H9 (cell line): ENCODE measurements around the gene C1QTNF9. TPM values are rescaled to one million over a fixed set of nuclear protein-coding genes. Genes with fewer than 3 reads are reported as not detected.

Experiments
- DNase-seq: peaks from one replicate; pipeline ENCODE4 v3.0.0-alpha.2; 2017
- H2AFZ ChIP-seq: one replicate; pipeline ENCODE4 v1.6.1; 2013; ENCODE audit warnings: mild to moderate bottlenecking, low read length, control low read depth, moderate library complexity
- H2AK5ac ChIP-seq: 2 replicates; pipeline ENCODE4 v1.6.1; 2013; ENCODE audit warnings: low read length, control low read depth, mixed read lengths; ENCODE audit not compliant: insufficient read length
- H2BK120ac ChIP-seq: one replicate; pipeline ENCODE4 v1.6.1; 2013; ENCODE audit warnings: low read depth, mild to moderate bottlenecking, low read length, control low read depth, inconsistent platforms; ENCODE audit not compliant: poor library complexity, severe bottlenecking
- H2BK12ac ChIP-seq: 2 replicates; pipeline ENCODE4 v1.6.1; 2013; ENCODE audit warnings: low read length, control low read depth, mixed read lengths, low read depth; ENCODE audit not compliant: insufficient read length
- H2BK15ac ChIP-seq: 2 replicates; pipeline ENCODE4 v1.6.1; 2013; ENCODE audit warnings: low read depth, low read length, control low read depth
- H2BK20ac ChIP-seq: one replicate; pipeline ENCODE4 v1.6.1; 2013; ENCODE audit warnings: low read depth, mild to moderate bottlenecking, low read length, control low read depth, inconsistent platforms; ENCODE audit not compliant: poor library complexity, severe bottlenecking
- H2BK5ac ChIP-seq: 2 replicates; pipeline ENCODE4 v1.6.1; 2013; ENCODE audit warnings: low read length, control low read depth, mixed read lengths; ENCODE audit not compliant: insufficient read length
- H3K14ac ChIP-seq: 2 replicates; pipeline ENCODE4 v1.6.1; 2013; ENCODE audit warnings: low read length, control low read depth; ENCODE audit not compliant: insufficient read depth
- H3K18ac ChIP-seq: 2 replicates; pipeline ENCODE4 v1.6.1; 2013; ENCODE audit warnings: low read depth, mild to moderate bottlenecking, mixed read lengths, low read length, control low read depth; ENCODE audit not compliant: insufficient read length
- H3K23ac ChIP-seq: 2 replicates; pipeline ENCODE4 v1.6.1; 2013; ENCODE audit warnings: low read length, control low read depth, mixed read lengths, low read depth; ENCODE audit not compliant: insufficient read length
- H3K23me2 ChIP-seq: 2 replicates; pipeline ENCODE4 v1.6.1; 2013; ENCODE audit warnings: low read depth, mild to moderate bottlenecking, mixed read lengths, low read length, control low read depth; ENCODE audit not compliant: insufficient read length, poor library complexity, severe bottlenecking
- H3K27ac ChIP-seq: 2 replicates; pipeline ENCODE4 v1.5.1; 2013; ENCODE audit warnings: low read length, control low read depth, mixed read lengths, low read depth; ENCODE audit not compliant: insufficient read length
- H3K27me3 ChIP-seq: 2 replicates; pipeline ENCODE4 v1.6.1; 2013; ENCODE audit warnings: low read length, control low read depth, inconsistent platforms; ENCODE audit not compliant: insufficient read depth
- H3K4ac ChIP-seq: 2 replicates; pipeline ENCODE4 v1.6.1; 2013; ENCODE audit warnings: low read depth, mild to moderate bottlenecking, control low read depth, inconsistent platforms, low read length, moderate library complexity
- H3K4me1 ChIP-seq: 2 replicates; pipeline ENCODE4 v1.6.1; 2013; ENCODE audit warnings: low read length, control low read depth, inconsistent platforms; ENCODE audit not compliant: insufficient read depth
- H3K4me2 ChIP-seq: 2 replicates; pipeline ENCODE4 v1.6.1; 2013; ENCODE audit warnings: low read length, control low read depth, mixed read lengths; ENCODE audit not compliant: insufficient read length, insufficient read depth
- H3K56ac ChIP-seq: 2 replicates; pipeline ENCODE4 v1.6.1; 2013; ENCODE audit warnings: low read depth, mild to moderate bottlenecking, mixed read lengths, low read length, control low read depth; ENCODE audit not compliant: insufficient read length
- H3K79me1 ChIP-seq: 2 replicates; pipeline ENCODE4 v1.6.1; 2013; ENCODE audit warnings: low read depth, mild to moderate bottlenecking, moderate library complexity, low read length, control low read depth, inconsistent platforms; ENCODE audit not compliant: insufficient read depth, poor library complexity, severe bottlenecking
- H3K79me2 ChIP-seq: 2 replicates; pipeline ENCODE4 v1.6.1; 2013; ENCODE audit warnings: low read length, control low read depth, inconsistent platforms; ENCODE audit not compliant: insufficient read depth
- H3K9ac ChIP-seq: 2 replicates; pipeline ENCODE4 v1.6.1; 2013; ENCODE audit warnings: low read length, control low read depth, mixed read lengths; ENCODE audit not compliant: insufficient read length; ENCODE audit errors: extremely low read depth
- H3K9me3 ChIP-seq: one replicate; pipeline ENCODE4 v1.6.1; 2013; ENCODE audit warnings: low read depth, low read length, inconsistent platforms; ENCODE audit not compliant: control insufficient read depth
- H3T11ph ChIP-seq: one replicate; pipeline ENCODE4 v1.6.1; 2013; ENCODE audit warnings: mild to moderate bottlenecking, low read length, control low read depth, inconsistent platforms
- H4K20me1 ChIP-seq: one replicate; pipeline ENCODE4 v1.6.1; 2013; ENCODE audit not compliant: control insufficient read depth, insufficient read length, insufficient read depth
- H4K5ac ChIP-seq: 2 replicates; pipeline ENCODE4 v1.6.1; 2013; ENCODE audit warnings: low read depth, mild to moderate bottlenecking, mixed read lengths, low read length, control low read depth; ENCODE audit not compliant: insufficient read length
- H4K8ac ChIP-seq: replicated peaks from 2 replicates; pipeline ENCODE4 v1.6.1; 2013; ENCODE audit warnings: low read length, control low read depth, mixed read lengths, low read depth; ENCODE audit not compliant: insufficient read length
- H4K91ac ChIP-seq: 2 replicates; pipeline ENCODE4 v1.6.1; 2013; ENCODE audit warnings: low read depth, mild to moderate bottlenecking, moderate library complexity, mixed read lengths, low read length, control low read depth; ENCODE audit not compliant: insufficient read length
- H3K27ac Mint-ChIP-seq, 3 experiments: 2 replicates in 2 of 3; 3 replicates in 1 of 3; pipeline ENCODE4 v1.8.0; 2020 to 2021; ENCODE audit warnings: mixed read lengths in 3 of 3, mild to moderate bottlenecking in 1 of 3, moderate library complexity in 1 of 3
- H3K27me3 Mint-ChIP-seq: 2 replicates; pipeline ENCODE4 v1.8.0; 2021; ENCODE audit warnings: low read depth, mild to moderate bottlenecking, moderate library complexity, mixed read lengths
- H3K36me3 Mint-ChIP-seq, 3 experiments: 2 replicates in 2 of 3; 3 replicates in 1 of 3; pipeline ENCODE4 v1.8.0; 2020 to 2021; ENCODE audit warnings: low read depth in 3 of 3, mixed read lengths in 3 of 3; ENCODE audit not compliant: insufficient read depth in 1 of 3
- H3K4me1 Mint-ChIP-seq, 2 experiments: 2 replicates each; pipeline ENCODE4 v1.8.0; 2020; ENCODE audit warnings: mixed read lengths in 2 of 2
- H3K4me3 Mint-ChIP-seq, 2 experiments: 2 replicates in 1 of 2; 3 replicates in 1 of 2; pipeline ENCODE4 v1.8.0; 2020 to 2021; ENCODE audit warnings: mild to moderate bottlenecking in 2 of 2, mixed read lengths in 2 of 2, moderate library complexity in 1 of 2
- H3K9me3 Mint-ChIP-seq, 2 experiments: 2 replicates in 1 of 2; 3 replicates in 1 of 2; pipeline ENCODE4 v1.8.0; 2020; ENCODE audit warnings: mild to moderate bottlenecking in 2 of 2, mixed read lengths in 2 of 2, moderate library complexity in 1 of 2
- WGBS: extraction: QIAGEN DNeasy Blood & Tissue Kit; methylation state at CpG from one replicate; pipeline ENCODE4 v1.1.7; 2013; ENCODE audit warnings: missing lambda C conversion rate, low lambda C conversion rate, mixed read lengths; ENCODE audit not compliant: insufficient read length; ENCODE audit errors: extremely low coverage; 5-methylcytosine and 5-hydroxymethylcytosine counted together
- total RNA-seq: library from RNA; stranded (reverse); gene quantifications from 2 replicates; pipeline ENCODE4 v1.2.1, GENCODE V29; 2021
- TF ChIP-seq, protein P1 (sequence below): fragments of 200-600 bp; sonication (generic); conservative IDR thresholded peaks from 3 replicates; pipeline ENCODE4 v1.8.0; 2021; ENCODE audit warnings: antibody characterized with exemption, mild to moderate bottlenecking

Gene C1QTNF9
- total RNA-seq, 1 experiment from 2014 or later: not detected

DNA sequence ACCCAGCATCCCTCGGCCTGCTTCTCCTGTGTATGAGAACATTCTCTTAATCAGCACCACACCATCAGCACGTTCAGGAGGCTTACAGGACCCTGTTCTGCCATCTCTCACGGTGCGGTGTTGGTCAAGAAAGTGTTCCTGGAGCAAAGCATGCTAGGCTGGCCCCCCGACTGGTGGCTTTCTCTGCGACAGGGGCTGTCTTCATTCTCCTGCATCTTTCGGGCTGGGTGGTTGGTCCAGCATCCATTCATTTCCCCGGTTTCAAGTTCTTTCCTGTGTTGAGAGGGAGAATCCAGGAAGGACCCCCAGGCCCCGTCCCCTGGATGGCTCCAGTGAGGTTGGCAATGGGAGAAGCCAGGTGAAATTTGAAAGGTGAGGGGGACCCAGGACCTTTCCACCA is 55.8 kb downstream of the C1QTNF9 start:
- H3K79me1 ChIP-seq: no peaks in the 10 kb centered on the region
- H4K5ac ChIP-seq: no peak overlapping the region
- H3K27ac ChIP-seq: no peak overlapping the region
- H3K4me2 ChIP-seq: no peak overlapping the region
- no peak overlapping the region for H3K56ac ChIP-seq
- H4K91ac ChIP-seq: no peak overlapping the region
- H2AK5ac ChIP-seq: no peak overlapping the region
- no peak overlapping the region for H3T11ph ChIP-seq
- no peaks in the 10 kb centered on the region for H3K27me3 ChIP-seq
- WGBS: no CpG with 5 or more reads among the region's 9 CpGs
- H4K8ac ChIP-seq: no peak overlapping the region
- no peak overlapping the region for H3K14ac ChIP-seq
- H3K4me3 Mint-ChIP-seq: no peak overlapping the region
- H3K79me2 ChIP-seq: no peaks in the 10 kb centered on the region
- no peak overlapping the region for H2AFZ ChIP-seq
- H3K27ac Mint-ChIP-seq: no peak overlapping the region
- H2BK15ac ChIP-seq: no peak overlapping the region
- H3K9me3 ChIP-seq: no peaks in the 10 kb centered on the region
- no peaks in the 10 kb centered on the region; the same call in 1 of the 2 replicates for H3K27me3 Mint-ChIP-seq
- H2BK20ac ChIP-seq: no peak overlapping the region
- no peak overlapping the region for H3K9ac ChIP-seq
- no peaks in the 10 kb centered on the region for H3K4me1 ChIP-seq
- TF ChIP-seq, protein P1, sequence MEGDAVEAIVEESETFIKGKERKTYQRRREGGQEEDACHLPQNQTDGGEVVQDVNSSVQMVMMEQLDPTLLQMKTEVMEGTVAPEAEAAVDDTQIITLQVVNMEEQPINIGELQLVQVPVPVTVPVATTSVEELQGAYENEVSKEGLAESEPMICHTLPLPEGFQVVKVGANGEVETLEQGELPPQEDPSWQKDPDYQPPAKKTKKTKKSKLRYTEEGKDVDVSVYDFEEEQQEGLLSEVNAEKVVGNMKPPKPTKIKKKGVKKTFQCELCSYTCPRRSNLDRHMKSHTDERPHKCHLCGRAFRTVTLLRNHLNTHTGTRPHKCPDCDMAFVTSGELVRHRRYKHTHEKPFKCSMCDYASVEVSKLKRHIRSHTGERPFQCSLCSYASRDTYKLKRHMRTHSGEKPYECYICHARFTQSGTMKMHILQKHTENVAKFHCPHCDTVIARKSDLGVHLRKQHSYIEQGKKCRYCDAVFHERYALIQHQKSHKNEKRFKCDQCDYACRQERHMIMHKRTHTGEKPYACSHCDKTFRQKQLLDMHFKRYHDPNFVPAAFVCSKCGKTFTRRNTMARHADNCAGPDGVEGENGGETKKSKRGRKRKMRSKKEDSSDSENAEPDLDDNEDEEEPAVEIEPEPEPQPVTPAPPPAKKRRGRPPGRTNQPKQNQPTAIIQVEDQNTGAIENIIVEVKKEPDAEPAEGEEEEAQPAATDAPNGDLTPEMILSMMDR: no peak
- H2BK120ac ChIP-seq: no peak overlapping the region
- no peaks in the 10 kb centered on the region; a peak in 1 of 7 replicates for H3K36me3 Mint-ChIP-seq
- no peaks in the 10 kb centered on the region for H3K23me2 ChIP-seq
- no peak overlapping the region for H2BK12ac ChIP-seq
- H3K4me1 Mint-ChIP-seq: no peaks in the 10 kb centered on the region
- no peak for DNase-seq
- H3K9me3 Mint-ChIP-seq: no peaks in the 10 kb centered on the region
- H3K18ac ChIP-seq: no peak overlapping the region
- no peak overlapping the region for H3K4ac ChIP-seq
- no peak overlapping the region for H3K23ac ChIP-seq
- no peaks in the 10 kb centered on the region for H4K20me1 ChIP-seq
- no peak overlapping the region for H2BK5ac ChIP-seq
